PFSK-1 (cell line): ENCODE data around the gene CKAP5.

Experiments
- FOXP2 ChIP-seq: optimal IDR thresholded peaks from 2 replicates; pipeline ENCODE3; 2011; ENCODE audit warnings: borderline replicate concordance, control low read depth, inconsistent platforms; ENCODE audit not compliant: insufficient read depth; ENCODE audit errors: extremely low read length, extremely low read depth
- POLR2AphosphoS5 ChIP-seq: IDR thresholded peaks from 2 replicates; pipeline ENCODE4 v1.6.1; 2012; ENCODE audit warnings: low read depth, mild to moderate bottlenecking, control low read depth, low read length, moderate library complexity
- SIN3A ChIP-seq: IDR thresholded peaks from 2 replicates; pipeline ENCODE4 v1.6.1; 2012; ENCODE audit warnings: mild to moderate bottlenecking, low read length, moderate library complexity, borderline replicate concordance; ENCODE audit not compliant: insufficient read depth
- TAF1 ChIP-seq: IDR thresholded peaks from 2 replicates; pipeline ENCODE4 v1.6.1; 2012; ENCODE audit warnings: low read length, control low read depth, borderline replicate concordance; ENCODE audit not compliant: insufficient read depth
- TF ChIP-seq, protein P1 (sequence below), 2 experiments: IDR thresholded peaks; 2 replicates each; pipeline versions ENCODE4 v1.6.1 to v1.8.0; 2011 to 2012; ENCODE audit warnings: low read depth in 2 of 2, low read length in 2 of 2, control low read depth in 1 of 2, inconsistent platforms in 1 of 2, mild to moderate bottlenecking in 1 of 2, moderate library complexity in 1 of 2; ENCODE audit not compliant: insufficient read depth in 1 of 2

The CKAP5 gene

DNA sequence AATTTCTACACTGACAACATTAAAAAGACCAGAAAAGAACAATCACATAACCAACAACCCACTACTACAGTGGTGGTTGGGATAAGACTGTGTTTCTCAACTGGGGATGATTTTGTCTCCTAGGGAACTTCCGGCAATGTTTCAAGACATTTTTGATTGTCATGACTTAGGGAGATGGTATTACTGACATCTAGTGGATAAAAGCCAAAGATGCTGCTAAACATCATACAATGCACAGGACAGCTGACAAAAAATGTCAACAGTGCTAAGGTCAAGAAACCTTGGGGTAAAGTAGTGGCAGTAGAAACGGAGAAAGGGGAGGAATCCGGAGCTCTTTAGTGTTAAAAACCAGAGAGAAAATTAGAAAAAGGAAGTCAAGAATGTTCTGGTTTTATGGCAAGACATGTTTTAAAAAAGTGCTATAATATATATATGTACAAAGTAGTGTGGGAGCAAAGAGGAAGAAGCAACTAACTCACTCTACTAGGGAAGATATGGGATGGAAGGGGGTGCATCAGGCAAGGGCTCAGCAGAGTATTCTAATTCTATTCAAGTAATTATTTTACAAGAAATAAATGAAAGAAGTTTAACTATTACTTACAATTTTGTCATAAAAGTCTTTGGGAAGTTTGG is 37.2 kb downstream of the CKAP5 start:
- TF ChIP-seq, protein P1, sequence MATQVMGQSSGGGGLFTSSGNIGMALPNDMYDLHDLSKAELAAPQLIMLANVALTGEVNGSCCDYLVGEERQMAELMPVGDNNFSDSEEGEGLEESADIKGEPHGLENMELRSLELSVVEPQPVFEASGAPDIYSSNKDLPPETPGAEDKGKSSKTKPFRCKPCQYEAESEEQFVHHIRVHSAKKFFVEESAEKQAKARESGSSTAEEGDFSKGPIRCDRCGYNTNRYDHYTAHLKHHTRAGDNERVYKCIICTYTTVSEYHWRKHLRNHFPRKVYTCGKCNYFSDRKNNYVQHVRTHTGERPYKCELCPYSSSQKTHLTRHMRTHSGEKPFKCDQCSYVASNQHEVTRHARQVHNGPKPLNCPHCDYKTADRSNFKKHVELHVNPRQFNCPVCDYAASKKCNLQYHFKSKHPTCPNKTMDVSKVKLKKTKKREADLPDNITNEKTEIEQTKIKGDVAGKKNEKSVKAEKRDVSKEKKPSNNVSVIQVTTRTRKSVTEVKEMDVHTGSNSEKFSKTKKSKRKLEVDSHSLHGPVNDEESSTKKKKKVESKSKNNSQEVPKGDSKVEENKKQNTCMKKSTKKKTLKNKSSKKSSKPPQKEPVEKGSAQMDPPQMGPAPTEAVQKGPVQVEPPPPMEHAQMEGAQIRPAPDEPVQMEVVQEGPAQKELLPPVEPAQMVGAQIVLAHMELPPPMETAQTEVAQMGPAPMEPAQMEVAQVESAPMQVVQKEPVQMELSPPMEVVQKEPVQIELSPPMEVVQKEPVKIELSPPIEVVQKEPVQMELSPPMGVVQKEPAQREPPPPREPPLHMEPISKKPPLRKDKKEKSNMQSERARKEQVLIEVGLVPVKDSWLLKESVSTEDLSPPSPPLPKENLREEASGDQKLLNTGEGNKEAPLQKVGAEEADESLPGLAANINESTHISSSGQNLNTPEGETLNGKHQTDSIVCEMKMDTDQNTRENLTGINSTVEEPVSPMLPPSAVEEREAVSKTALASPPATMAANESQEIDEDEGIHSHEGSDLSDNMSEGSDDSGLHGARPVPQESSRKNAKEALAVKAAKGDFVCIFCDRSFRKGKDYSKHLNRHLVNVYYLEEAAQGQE (IDR thresholded peaks at IDR 0.05; ENCODE audit: insufficient read depth in 1 of 2, low read depth in 2 of 2, low read length in 2 of 2) = no peak
- TF ChIP-seq TAF1 = no peak
- no peak for TF ChIP-seq FOXP2

DNA sequence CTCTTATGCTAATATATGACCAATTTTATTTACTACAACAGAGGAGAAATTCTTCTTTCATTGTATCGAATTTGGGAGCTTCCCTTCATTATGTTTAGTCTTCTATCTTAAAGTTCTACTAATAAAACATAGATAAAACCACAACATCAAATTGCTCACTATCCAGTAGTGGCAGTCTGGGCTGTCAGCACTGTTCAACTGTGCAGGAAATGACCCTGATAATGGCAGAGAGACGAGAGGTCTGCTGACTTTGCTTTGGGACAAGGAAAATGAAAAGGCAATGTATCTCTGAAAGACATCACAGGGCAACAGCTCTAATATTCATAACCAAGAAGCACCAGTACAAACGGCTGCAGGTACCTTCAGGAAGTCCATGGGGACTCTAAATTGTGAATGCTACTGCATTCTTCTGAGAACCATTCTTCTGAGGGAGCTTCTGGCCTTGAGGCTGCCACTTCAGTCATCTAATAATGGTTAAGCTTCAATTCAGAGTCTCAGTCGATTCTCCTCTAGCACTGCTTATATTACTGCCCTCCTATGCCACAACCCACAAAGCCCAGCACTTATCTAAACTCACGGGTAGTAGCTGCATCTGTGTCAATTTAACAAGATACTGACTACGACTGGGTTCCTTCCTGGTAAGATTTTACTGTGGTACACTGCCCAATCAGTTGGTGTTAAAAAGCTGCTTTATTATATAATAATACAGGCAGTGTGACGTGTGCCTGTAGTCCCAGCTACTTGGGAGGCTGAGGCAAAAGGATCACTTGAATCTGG is 44.2 kb downstream of the CKAP5 start:
- TF ChIP-seq TAF1 = no peak
- TF ChIP-seq FOXP2 = no peak
- no peak for TF ChIP-seq SIN3A
- TF ChIP-seq POLR2AphosphoS5 = no peak
- TF ChIP-seq, protein P1 (IDR thresholded peaks at IDR 0.05; ENCODE audit: insufficient read depth in 1 of 2, low read depth in 2 of 2, low read length in 2 of 2) = no peak

DNA sequence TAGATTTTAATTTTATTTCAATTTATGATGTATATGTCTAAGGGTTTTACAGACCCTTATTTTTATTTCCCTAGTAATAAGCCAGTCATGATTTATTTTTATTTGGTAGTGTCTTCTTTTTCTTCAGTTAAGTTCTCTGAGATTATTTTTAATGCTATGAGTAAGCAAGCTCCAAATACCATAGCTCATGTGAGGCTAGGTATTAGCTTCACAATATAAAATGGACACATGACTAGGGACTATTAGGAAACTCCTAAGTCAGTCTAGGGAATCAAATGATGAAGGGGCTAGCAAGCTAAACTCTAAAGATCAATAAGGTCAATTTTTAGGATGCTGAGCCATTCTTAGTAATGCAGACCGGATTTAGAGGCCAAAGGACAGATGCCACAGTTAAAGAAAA is 45.9 kb downstream of the CKAP5 start:
- TF ChIP-seq FOXP2 (no peak), POLR2AphosphoS5 (no peak), TAF1 (no peak), SIN3A (no peak)
- TF ChIP-seq, protein P1 (IDR thresholded peaks at IDR 0.05; ENCODE audit: insufficient read depth in 1 of 2, low read depth in 2 of 2, low read length in 2 of 2) = no peak

DNA sequence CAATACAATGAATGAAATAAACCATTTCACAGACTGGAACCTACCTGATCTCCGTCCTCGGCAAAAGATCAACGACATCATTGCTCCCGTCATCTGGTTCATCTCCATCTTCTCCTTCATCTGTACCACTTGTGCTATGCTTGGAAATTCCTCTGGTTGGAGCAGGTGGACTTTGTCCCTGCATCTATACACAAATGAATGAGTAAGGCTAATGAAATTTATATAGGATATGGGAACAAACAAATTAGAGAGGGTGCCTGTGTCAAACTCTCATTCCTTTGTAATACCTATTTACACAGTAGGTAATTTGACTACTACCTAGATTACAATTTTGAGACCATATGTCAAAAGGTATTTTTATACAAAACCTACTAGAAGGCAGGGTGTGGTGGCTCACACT is 67.7 kb downstream of the CKAP5 start:
- TF ChIP-seq FOXP2 (no peak), SIN3A (no peak), TAF1 (no peak), POLR2AphosphoS5 (no peak)
- TF ChIP-seq, protein P1 (IDR thresholded peaks at IDR 0.05; ENCODE audit: insufficient read depth in 1 of 2, low read depth in 2 of 2, low read length in 2 of 2) = no peak
